ENCODE measurements around the gene SCLT1. TPM values are rescaled to one million over a fixed set of nuclear protein-coding genes. Genes with fewer than 3 reads are reported as not detected.

Gene SCLT1
- polyA plus RNA-seq, 1 donor (not counting 4 experiments of a cell fraction or from before 2014, with no cell fraction given): 5.8 TPM

DNA sequence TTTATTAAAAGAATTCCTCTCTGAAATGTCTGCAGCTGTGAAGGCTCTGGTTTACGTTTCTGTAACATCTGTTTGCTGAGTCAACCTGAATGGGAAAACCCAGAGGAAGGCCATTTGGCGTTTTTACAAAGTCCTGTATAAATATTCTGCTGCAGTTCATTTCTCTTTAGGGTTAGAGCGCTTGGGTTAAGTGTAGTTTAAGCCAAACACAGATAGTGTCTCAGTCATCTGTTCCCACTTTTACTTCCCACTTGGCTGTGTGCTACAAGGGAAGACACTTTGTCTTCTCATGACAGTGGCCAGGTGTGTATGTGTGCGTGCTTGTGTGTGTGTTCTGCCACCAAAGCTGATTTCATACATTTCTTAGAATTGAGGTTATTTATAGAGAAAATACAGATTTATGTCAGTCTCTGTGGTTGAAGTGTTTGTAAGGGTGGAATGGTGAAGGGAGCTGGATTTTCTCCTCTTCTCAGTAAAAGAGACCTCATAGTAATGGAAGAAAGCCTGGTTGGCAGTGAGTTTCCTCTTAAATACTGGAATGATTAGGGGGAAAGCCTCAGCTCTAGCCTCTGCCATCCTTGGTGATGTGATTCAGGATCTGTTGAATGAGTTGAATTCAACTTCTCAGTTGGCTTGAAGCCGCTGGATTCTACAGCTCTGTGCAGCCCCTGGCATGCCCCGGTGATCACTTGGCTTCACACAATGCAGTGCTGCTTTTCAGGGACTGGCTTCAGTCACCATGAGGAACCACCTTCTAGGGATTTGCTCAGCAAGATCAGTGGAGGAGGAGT, 233.3 kb downstream of the SCLT1 start:
- H3K27me3 ChIP-seq (ENCODE audit: control insufficient read depth, extremely low read depth, insufficient read depth, low read length): no peaks in the 10 kb centered on the region
- H3K9me3 ChIP-seq (ENCODE audit: control insufficient read depth, low read depth, low read length): no peaks in the 10 kb centered on the region
- DNase-seq (ENCODE audit: low read depth, low spot score) (no peak), FAIRE-seq (no peak)
- no peaks in the 10 kb centered on the region for H3K4me1 ChIP-seq (ENCODE audit: control insufficient read depth, extremely low read depth, insufficient read depth, low read length)
- no peaks in the 10 kb centered on the region for H3K79me2 ChIP-seq (ENCODE audit: control insufficient read depth, insufficient read depth, low read length)
- H4K20me1 ChIP-seq (ENCODE audit: control insufficient read depth, extremely low read depth, insufficient read depth, low read length): no peaks in the 10 kb centered on the region
- H3K27ac ChIP-seq (ENCODE audit: control insufficient read depth, insufficient read depth, low read length): no peak overlapping the region
- no peak overlapping the region for H3K4me2 ChIP-seq (ENCODE audit: control insufficient read depth, extremely low read depth, insufficient read depth, low read depth, low read length)
- H3K9ac ChIP-seq (ENCODE audit: control insufficient read depth, extremely low read depth, insufficient read depth, low read length): no peak overlapping the region
- no peak overlapping the region for H3K4me3 ChIP-seq (ENCODE audit: control insufficient read depth in 2 of 3, extremely low read depth in 1 of 3, insufficient read depth in 2 of 3, low read depth in 1 of 3, low read length in 3 of 3)
- TF ChIP-seq, protein P1, sequence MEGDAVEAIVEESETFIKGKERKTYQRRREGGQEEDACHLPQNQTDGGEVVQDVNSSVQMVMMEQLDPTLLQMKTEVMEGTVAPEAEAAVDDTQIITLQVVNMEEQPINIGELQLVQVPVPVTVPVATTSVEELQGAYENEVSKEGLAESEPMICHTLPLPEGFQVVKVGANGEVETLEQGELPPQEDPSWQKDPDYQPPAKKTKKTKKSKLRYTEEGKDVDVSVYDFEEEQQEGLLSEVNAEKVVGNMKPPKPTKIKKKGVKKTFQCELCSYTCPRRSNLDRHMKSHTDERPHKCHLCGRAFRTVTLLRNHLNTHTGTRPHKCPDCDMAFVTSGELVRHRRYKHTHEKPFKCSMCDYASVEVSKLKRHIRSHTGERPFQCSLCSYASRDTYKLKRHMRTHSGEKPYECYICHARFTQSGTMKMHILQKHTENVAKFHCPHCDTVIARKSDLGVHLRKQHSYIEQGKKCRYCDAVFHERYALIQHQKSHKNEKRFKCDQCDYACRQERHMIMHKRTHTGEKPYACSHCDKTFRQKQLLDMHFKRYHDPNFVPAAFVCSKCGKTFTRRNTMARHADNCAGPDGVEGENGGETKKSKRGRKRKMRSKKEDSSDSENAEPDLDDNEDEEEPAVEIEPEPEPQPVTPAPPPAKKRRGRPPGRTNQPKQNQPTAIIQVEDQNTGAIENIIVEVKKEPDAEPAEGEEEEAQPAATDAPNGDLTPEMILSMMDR (optimal IDR thresholded peaks at IDR 0.05 in 1 of 3, IDR thresholded peaks at IDR 0.05 in 1 of 3, conservative IDR thresholded peaks at IDR 0.05 in 1 of 3; ENCODE audit: extremely low read depth in 1 of 3, insufficient read depth in 2 of 3, low read length in 3 of 3): no peak
- TF ChIP-seq EZH2 (IDR thresholded peaks at IDR 0.05; ENCODE audit: low read length): no peak
- peaks cover 6 to 23% of the 10 kb centered on the region in 2 experiments for H3K36me3 ChIP-seq (ENCODE audit: control insufficient read depth in 2 of 2, extremely low read depth in 1 of 2, insufficient read depth in 2 of 2, low read length in 2 of 2)
- dilution Hi-C loops (cut with MboI; ENCODE audit: extremely low pct_ligation_motif_present, low sequenced_read_pairs): no loop called here
- H3K9me1 ChIP-seq (ENCODE audit: control insufficient read depth, extremely low read depth, insufficient read depth, low read length): no peaks in the 10 kb centered on the region
- no peak overlapping the region for H2AFZ ChIP-seq (ENCODE audit: control insufficient read depth, low read length)

DNA sequence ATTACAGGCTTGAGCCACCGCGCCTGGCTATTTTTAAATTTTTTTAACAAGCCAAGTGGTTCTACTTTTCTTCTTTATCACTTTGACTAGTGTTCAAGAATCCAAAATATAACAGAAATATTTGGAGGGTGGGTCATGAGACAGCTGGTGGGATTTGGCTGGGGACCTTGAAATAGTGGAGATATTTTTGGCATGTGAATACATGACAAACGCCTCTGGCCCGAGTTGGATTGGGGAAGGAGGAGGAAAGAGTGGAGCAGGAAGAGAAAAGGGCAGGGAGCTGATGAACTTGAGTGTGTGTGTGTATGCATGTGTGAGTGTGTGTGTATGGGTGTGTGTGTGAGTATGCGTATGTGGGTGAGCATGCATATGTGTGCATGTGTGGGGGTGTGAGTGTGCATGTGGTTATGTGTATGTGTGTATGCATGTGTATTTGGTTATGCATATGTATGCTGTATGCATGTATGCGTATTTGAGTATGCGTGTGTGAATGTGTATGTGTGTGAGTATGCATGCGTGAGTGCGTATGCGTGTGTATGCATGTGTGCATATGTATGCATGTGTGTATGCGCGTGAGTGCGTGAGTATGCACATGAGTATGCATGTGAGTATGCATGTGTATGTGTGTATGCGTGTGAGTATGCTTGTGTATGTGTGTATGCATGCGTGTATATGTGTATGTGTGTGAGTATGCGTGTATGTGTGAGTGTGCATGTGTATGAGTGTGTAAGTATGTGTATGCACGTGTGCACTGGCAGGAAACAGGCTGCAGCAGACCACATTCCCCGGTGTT, 234.3 kb downstream of the SCLT1 start:
- FAIRE-seq: no peak
- H3K9ac ChIP-seq (ENCODE audit: control insufficient read depth, extremely low read depth, insufficient read depth, low read length): no peak overlapping the region

More for the DNA sequence above, 234.3 kb downstream of the SCLT1 start:
- Histone ChIP-seq H3K27me3 (ENCODE audit: control insufficient read depth, extremely low read depth, insufficient read depth, low read length) (no peaks in the 10 kb centered on the region), H3K4me1 (ENCODE audit: control insufficient read depth, extremely low read depth, insufficient read depth, low read length) (no peaks in the 10 kb centered on the region), H2AFZ (ENCODE audit: control insufficient read depth, low read length) (no peak overlapping the region), H3K79me2 (ENCODE audit: control insufficient read depth, insufficient read depth, low read length) (no peaks in the 10 kb centered on the region), H3K9me1 (ENCODE audit: control insufficient read depth, extremely low read depth, insufficient read depth, low read length) (no peaks in the 10 kb centered on the region), H3K4me3 (ENCODE audit: control insufficient read depth in 2 of 3, extremely low read depth in 1 of 3, insufficient read depth in 2 of 3, low read depth in 1 of 3, low read length in 3 of 3) (no peak overlapping the region), H3K9me3 (ENCODE audit: control insufficient read depth, low read depth, low read length) (no peaks in the 10 kb centered on the region), H3K27ac (ENCODE audit: control insufficient read depth, insufficient read depth, low read length) (no peak overlapping the region), H4K20me1 (ENCODE audit: control insufficient read depth, extremely low read depth, insufficient read depth, low read length) (no peaks in the 10 kb centered on the region), H3K4me2 (ENCODE audit: control insufficient read depth, extremely low read depth, insufficient read depth, low read depth, low read length) (no peak overlapping the region), H3K36me3 (ENCODE audit: control insufficient read depth in 2 of 2, extremely low read depth in 1 of 2, insufficient read depth in 2 of 2, low read length in 2 of 2) (peaks cover 6 to 23% of the 10 kb centered on the region in 2 experiments)
- TF ChIP-seq, protein P1 (optimal IDR thresholded peaks at IDR 0.05 in 1 of 3, IDR thresholded peaks at IDR 0.05 in 1 of 3, conservative IDR thresholded peaks at IDR 0.05 in 1 of 3; ENCODE audit: extremely low read depth in 1 of 3, insufficient read depth in 2 of 3, low read length in 3 of 3): no peak
- dilution Hi-C loops (cut with MboI; ENCODE audit: extremely low pct_ligation_motif_present, low sequenced_read_pairs): no loop called here
- no peak for DNase-seq (ENCODE audit: low read depth, low spot score)

All from keratinocyte (primary cell).